Stimulated activated CD8-positive, alpha-beta memory T cell treated with anti-CD3 and anti-CD28 coated beads, Interleukin-7, amount 100 ng/mL, for 24 hours (primary cell): ENCODE results near the gene NCR3LG1.

Source experiments
- DNase-seq: peaks from one replicate; pipeline ENCODE4 v3.0.0-alpha.2; 2020; ENCODE audit warnings: low read depth

The NCR3LG1 gene

DNA sequence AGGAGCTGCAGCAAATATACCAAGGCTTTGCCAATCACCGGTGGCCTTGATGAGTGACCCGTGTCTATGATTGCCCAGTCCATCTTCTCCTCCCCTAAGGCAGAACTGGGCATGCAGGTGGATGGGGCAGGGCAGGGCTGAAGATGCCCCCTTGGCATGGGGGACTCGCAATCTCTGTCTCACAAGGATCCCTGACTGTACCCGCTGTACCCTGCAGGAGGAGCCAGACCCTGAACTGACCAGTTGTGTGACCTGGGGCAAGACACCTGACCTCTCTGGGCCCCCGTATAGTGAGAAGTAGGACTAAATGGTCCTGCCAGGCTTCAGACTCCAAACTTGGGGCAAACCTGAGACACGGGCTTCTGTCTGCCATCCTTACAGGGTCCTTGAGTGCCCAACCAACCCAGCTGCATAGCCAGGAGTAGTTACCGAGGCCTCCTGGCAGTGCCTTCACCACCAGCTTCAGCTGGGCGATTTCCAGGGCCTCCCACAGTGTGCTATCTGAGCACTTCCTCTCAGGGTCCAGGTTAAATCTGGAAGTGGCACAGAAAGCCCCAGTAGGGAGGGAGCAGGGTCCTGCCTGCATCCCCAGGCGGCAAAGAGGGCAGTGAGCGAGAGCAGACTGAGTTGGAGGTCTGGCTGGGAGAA is 43.3 kb downstream of the NCR3LG1 start:
- no peak for DNase-seq

DNA sequence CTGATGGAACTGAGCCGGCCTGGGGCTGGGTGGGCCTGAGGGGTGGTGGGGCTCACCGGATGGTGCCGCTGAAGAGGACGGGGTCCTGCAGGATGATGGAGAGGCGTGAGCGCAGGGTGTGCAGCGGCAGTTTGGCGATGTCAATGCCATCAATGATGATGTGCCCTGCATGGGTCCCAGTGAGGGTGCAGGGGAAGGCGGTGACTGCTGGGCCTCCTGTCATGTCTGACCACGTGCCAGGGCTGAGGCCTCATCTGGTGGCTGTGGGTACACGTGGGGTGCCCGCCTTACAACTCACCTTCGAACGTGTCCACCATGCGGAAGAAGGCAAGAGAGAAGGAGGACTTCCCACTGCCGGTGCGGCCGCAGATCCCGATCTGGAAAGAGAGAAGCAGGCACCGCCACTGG is 44.0 kb downstream of the NCR3LG1 start:
- DNase-seq: no peak

DNA sequence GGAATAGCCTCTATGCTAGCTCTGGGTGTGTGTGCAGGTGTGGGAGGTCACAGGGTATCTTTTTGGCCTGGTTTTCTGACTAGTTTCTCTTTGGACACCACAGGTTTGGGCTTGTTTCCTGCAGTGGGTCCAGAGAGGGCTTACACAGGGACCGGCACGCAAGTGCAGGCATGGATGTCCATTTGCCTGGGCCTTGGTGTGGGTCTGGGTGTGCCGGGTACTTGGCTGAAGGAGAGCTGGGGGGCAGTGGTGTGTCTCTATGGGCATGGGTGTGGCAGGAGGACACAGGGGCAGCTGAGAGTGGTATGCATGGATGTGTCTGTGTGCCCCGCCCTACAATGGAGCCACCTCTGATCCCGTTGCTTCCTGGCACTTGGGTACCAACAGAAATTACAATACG is 44.4 kb downstream of the NCR3LG1 start:
- DNase-seq: no peak

DNA sequence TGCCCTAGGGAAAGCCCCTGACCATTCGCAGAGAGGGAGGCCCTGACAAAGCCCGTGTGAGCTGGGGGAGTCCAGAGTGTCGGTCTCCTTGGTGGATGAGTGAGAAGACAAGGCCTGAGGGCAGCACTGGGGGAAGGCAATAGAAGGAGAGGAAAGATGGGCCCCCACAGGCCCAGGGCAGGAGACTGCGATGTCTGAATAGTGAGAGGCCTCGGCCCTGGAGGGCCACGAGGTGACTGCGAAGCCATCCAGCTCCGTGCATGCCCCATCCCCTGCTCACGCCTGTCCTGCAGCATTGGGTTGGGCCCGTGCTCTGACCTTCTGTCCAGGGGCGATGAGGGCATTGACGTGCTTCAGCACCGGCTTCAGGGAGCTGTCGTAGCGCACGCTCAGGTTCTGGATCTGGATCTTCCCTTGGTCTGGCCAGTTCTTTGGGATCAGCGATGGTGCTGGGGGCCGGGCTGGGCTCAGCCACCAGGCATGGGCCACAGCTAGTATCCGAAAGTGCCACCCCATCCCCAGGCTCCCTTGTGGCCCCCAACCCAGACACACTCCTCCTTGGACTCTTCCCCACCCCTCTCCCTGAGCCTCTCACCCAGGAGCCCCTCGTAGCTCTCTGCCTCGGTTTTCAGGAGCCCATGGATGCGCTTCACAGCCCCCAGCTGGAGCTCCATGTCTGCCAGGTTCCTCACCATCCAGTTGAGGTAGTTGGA is 45.2 kb downstream of the NCR3LG1 start:
- DNase-seq: no peak

DNA sequence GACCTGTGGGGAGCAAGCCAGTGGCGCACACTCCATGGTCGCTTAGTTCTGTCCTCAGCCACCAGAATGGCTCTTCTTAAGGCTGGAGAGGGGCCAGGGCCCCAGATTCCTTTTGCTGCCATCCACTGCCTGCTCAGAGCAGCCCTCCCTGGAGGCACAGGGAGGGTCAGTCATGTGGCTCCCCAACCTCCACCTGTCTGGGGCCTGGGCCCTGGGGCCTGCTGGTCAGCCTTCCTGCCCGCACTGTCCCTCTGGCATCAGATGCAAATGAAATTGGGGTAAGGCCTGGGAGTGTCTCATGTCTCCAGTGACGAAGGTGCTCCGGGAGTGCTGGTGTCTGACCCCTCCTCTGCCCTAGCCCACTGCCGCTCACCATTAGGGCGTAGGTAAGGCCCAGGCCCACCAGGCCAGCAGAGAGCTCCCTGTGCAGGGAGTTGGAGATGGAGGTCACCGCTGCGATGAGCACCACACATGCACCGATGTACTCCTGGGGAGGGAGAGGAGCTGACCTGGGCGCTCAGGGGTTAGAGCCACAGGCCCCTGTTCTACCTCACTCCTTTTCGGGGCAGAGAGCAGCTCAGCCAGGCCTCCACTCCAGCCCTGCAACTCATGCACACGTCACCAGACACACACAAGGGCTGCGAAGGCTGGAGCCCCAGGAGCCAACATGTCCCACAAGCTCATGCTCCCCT is 45.9 kb downstream of the NCR3LG1 start:
- DNase-seq: no peak

DNA sequence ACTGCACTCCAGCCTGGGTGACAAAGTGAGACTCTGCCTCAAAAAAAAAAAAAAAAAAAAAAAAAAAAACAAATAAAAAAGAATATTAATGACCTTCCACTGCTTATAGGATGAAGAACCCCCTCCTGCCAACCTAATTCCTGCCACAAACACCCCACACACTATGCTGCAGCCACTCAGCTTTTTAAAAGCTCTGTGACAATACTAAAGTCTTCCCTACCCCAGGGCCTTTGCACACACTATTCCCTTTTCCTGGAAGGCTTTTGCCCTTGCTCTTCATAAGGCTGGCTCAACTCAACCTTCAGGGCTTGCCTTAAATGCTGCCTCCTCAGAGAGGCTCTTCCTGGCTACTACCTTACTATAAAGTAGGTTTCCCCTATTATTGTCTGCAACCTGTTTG is 47.6 kb downstream of the NCR3LG1 start:
- no peak for DNase-seq

DNA sequence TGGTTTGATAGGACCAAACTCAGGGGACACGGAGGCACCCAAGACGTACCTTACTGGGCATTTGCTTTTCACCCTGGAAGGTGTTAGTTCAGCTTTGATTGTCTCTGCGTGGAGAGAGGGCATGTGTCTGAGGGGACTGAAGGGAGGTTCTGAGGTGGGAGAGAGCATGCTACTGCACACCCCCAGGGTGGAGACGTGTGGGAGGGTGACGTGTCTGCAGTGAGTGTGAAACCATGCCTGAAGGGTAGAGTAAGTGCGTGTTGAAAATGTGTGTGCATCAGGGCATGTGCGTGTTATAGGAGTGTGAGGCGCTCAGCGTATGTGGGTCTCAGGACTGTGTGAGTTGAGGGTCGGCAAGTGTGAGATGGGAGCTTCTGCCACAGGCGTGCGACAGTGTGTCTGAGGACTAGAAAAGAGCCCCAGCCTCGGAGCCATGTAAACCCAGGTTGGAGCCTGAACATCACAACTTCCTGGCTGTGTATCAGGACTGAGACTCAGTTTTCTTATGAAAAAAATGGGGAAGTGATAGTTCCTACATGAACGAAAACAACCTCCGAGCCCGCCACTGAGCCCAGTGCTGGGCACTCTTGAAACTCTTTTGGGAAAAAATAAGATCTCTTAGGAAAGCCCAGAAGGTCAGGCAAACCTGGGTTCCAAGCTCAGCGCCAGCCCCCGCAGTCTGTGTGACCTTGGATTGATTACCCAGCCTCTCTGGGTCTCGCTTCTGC is 48.6 kb downstream of the NCR3LG1 start:
- DNase-seq: no peak

DNA sequence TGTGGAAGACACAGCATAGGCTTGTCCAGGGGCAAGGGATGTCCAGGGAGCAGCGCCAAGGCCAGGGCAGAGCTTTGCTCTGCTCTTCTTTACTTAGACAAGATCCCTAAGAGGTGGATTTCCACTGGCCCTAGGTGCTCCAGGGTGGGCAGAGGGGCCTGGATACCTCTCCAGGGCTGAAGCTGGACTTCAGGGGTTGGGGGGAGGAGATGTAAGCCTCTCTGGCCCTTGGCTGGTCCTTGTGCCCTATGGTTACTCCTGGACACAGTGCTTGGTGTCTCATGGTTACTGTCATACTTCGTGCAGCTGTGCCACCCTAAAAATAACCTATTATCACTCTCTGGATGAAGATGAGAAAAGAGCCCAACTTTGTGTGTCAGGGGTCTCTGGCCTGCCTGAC is 49.7 kb downstream of the NCR3LG1 start:
- no peak for DNase-seq

DNA sequence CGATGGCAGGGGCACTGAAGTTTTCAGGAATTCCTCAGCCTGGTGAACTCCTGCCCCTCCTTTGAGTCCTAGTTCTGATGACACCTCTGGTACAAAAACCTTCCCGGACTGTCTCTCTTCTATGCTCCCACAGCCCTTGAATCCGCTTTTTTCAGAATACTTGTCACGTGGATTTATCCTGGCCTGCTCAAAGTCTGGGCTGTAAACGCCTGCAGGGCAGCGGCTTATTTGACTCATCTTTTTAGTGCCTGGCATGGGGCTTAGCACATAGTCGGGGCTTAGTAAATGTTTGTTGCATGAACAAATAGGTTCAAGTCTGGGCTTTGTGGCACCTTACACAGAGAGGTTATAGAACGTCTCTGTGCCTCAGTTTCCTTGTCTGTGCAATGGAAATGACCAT is 50.2 kb downstream of the NCR3LG1 start:
- no peak for DNase-seq

DNA sequence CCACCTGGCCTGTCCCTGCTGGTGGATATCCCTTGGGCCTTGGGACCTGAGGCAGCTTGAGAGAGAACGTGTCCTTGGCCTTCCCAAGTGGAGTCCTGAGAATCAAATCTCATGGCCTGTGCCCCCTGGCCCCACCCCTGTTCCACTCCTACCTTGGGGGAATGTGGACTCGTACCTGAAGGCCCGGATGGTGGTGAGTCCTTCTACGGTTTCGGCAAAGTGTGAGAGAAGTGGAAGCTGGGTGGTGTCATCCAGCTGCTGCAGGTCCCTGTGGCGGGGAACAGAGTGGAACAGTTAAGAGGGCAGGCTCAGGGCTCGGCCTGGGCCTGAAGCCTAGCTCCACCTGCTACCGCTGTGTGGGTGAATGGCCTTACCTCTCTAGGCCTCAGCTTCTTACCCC is 50.9 kb downstream of the NCR3LG1 start:
- no peak for DNase-seq

DNA sequence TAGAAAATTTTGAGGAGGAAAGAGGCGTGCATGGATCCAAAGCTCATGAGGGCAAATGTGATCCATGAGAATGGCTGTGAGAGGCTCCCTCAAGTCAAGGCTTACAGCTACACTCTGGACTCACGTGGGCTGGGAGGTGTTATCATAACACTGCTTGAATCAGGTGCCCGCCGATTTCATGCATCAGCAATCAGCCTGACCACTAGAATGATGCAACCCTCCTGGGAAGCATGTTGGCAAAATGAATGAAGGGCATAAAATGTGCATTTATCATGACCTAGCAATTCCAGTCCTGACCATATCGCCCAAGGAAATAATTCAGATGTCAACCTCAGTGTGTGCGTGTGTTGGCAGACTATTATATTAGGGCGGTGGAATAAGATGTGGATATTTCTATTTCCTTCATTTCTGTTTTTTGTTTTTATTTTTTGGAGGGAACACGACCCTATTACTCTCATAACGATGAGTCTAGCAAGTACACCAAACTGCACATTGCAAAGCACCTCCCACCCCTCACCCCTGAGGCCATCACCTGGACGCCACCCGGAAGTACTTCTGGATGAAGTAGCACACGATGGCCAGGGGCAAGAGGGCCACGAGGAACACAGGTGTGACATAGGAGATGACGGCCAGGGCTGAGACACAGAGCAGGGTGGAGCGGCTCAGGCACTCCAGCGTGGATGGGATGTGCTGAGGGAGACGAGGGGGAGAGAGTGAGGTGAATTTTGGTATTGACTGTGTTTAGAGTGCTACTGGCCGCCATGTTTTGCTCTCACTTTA is 52.6 kb downstream of the NCR3LG1 start:
- DNase-seq: no peak

DNA sequence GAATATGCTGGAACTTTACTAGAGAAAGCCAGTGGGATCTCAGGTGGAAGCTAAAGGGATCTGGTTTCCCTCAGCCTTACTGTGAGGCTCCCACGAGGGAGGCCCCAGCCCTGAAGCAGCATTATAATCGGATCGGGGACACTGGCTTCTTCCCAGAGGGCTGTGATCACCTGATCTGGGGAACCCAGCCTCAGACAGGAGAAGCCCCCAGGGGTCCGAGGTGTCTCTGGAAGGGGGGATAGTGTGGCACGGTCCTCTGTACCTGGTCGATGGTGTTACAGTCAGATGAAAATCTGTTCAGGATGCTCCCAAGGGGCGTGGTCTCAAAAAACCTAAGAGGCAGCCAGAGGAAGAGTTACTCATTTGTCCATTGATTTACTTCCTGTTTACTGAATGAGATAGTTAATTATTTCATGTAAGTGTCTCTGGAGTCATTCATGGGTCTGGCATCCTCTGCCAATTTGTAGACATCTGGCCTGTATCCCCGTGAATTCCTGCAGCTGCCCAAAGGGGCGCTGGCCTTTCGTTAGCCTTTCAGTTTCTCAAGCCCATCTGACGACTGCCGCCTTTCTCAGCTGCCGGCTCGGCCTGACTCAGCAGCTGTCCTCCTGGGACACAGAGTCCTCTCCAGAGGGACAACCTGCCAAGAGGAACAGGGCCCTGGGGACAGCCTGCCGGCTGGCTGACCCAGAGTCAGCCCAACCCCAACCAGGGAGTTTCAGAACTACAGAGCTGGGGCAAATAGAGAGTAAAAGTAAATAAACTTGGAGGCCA is 53.8 kb downstream of the NCR3LG1 start:
- DNase-seq: no peak

DNA sequence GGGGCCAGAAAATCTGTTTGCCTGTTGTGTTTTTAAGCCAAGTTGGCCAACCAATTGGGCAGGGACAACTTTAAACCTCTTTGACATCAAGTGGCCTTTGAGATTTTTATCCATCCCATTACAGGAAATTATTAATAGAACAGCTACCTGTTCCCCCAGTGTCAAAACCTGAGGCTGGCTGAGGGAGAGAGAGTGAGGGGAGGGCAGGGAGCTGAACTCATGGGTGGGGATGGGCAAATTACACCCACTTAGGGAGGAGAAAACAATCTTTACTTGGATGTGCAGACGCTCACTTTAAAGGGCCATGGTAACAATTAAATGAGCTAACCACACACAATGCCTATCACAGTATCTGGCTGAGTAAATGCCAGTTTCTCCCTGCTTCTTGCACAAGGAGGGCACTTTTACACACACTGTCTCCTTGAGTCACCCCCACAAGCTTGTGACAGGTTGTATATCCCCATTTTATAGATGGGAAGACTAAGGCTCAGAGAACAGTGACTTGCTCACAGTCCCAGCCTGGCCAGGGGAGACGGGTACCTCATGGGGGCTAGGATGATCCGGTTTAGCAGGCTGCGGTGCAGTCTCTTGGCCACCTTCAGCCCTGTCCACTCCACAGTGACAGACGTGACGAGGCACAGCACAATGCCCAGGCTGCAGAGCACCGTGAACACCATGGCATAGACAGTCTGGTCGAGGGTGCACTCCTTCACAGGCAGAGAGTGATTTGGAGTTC is 54.6 kb downstream of the NCR3LG1 start:
- DNase-seq: no peak

DNA sequence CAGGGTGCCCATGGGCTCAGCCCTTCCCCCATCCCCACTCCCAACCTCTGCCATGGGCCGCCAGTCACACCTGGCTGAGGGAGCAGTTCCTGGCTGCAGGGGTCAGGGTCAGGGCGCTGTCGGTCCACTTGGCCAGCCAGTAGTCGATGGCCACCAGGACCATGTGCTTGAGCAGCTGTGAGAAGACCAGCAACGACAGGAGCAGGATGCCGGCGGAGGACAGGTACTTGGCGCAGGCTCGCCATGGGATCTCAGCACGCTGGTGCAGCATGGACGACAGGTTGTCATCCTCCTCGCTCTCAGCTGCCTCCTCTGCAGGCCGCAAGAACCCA is 55.2 kb downstream of the NCR3LG1 start:
- DNase-seq: no peak

DNA sequence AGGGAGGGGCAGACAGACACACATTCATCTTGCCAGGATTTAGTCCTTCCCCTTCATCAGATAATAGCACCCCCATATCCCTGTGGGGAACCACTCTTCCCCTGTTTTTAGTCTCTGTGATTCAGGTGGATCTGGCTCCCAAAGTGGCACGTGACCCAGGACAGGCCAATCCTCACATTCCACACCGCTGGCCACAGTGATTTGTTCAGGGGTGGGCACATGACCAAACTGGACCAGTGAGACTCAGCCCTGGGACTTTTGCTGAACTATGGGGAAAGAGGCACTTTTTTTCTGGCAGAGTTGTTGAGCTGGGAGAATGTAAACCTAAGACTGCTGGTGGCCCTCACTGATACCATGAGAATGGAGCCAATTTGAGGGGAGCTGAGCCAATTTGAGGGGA is 56.0 kb downstream of the NCR3LG1 start:
- no peak for DNase-seq

DNA sequence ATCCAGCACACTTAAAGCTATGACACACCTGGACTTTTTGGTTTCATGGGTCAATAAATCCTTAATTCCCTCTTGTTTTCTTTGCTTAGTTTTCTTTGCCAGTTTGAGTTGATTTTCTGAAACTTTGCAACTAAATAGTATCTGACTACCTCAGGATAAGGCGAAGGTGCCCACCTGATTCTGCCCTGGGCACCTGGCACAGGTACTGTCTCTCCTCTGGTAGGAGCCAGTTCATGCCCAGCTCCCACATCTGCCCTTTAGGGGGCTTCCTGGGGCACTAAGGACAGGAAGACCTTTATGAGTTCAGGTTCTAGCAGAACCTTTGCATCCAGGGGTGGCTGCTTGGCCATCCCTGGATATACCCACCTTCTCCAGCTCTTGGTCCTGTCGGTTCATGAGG is 56.4 kb downstream of the NCR3LG1 start:
- no peak for DNase-seq

DNA sequence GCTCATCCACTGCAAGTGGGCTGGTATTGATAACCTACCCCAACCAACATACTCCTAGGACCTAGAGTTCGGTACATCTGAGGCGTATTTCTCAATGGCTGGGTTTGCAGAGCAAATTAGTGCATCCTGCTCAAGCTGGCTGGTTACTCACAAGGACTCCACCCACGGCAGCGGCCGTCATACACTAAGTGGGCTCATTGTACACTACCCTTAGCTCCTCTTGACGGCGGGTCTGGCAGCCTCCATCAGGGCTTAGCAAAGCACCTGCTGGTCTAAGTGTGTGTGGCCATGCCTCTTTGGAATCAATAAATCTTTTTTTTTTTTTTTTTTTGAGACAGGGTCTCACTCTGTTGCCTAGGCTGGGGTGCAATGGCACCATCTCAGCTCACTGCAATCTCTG is 57.0 kb downstream of the NCR3LG1 start:
- no peak for DNase-seq

DNA sequence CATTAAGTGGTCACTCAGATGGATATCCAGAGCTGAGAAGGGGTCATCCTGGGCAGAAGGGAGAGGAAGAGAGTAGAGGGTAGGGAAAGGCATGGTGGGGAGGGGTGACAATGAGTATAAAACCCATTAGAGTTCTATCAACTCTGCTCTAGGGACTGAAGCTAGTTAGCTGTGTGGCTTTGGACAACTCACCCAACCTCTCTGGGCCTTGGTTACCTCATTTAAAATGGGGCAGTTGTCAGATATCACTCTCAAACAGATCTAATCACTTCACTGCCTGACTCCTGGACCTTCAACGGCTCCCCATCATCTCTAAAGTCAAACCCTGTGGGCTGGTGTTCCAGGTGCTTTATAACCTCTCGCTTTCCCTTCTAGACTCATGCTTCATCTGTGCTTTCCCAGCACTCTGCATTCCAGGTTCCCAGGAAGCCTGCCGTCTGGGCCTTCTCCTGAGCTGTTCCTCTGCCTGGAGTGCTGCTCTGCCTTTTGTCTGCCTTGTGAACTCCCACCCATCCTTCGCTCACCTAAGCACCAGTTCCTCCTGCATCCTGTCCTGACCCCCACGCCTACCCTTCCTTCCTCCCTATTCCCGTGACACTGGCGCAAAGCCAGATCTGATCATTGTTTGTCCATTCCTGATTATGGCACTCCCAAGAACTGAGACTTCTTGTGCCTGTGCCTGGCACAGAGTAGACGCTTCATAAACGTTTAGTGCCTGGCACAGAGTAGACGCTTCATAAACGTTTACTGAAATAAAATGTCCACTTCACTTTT is 59.2 kb downstream of the NCR3LG1 start:
- DNase-seq: no peak

DNA sequence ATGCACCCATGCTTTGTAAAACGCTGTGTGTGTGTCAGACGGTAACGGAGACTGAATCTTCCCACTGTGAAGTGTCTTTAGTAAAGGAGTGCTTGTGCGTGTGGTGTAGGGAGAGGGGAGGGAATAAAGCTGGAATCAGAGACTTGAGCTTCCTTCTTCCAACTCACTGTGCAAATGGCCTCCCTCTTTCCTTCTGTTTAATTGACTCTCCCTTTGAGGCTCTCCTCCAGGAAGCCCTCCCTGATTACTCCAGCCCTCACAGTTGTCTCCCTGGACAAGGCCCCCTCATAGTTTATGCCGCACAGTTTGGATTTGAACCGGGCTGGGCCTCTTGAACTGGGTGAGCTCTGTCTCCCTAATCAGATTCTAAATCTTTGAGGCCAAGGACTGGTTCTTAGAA is 59.8 kb downstream of the NCR3LG1 start:
- no peak for DNase-seq
